Skeletal muscle cell (primary cell): ENCODE measurements around the gene ADCY4.
"Not testable (repeated sequence)": the region's sequence is repeated elsewhere in the genome, so short reads cannot be mapped to it uniquely, and the experiment has no call there.

Experiments used
- DNase-seq: peaks from one replicate; pipeline ENCODE4 v3.0.0-alpha.2; 2010; ENCODE audit warnings: low read depth
- H3K4me3 ChIP-seq: 2 replicates; pipeline ENCODE4 v1.5.1; 2011; ENCODE audit warnings: low read depth, mild to moderate bottlenecking, control low read depth, low read length, moderate library complexity

The ADCY4 gene

GRCh38 chr14:24342889-24343288, 8.0 kb upstream of the ADCY4 start:
- DNase-seq: no peak

GRCh38 chr14:24340606-24341005, 5.7 kb upstream of the ADCY4 start:
- DNase-seq: no peak

More at GRCh38 chr14:24342889-24343288, 8.0 kb upstream of the ADCY4 start:
- no peak overlapping the region for H3K4me3 ChIP-seq

GRCh38 chr14:24339284-24340151, 4.6 kb upstream of the ADCY4 start, which contains the start of gene RIPK3:
RIPK3 (minus strand) TSS chr14:24339991; CDS start chr14:24339826, 165 bp downstream.
- H3K4me3 ChIP-seq: peak within 1 kb of the TSS; percentile 12
- DNase-seq: no peak

More at GRCh38 chr14:24340606-24341005, 5.7 kb upstream of the ADCY4 start:
- no peak overlapping the region for H3K4me3 ChIP-seq

GRCh38 chr14:24338843-24339242, 4.0 kb upstream of the ADCY4 start:
- no peak overlapping the region for H3K4me3 ChIP-seq
- no peak for DNase-seq

- DNase-seq: no peak
- H3K4me3 ChIP-seq: no peak overlapping the region
Measured at GRCh38 chr14:24337824-24338175, 2.9 kb upstream of the ADCY4 start.

- no peak for DNase-seq
- no peak overlapping the region for H3K4me3 ChIP-seq
Measured at GRCh38 chr14:24337144-24337823, 2.4 kb upstream of the ADCY4 start.

- no peak overlapping the region for H3K4me3 ChIP-seq
- no peak for DNase-seq
Measured at GRCh38 chr14:24335461-24336171, 745 bp upstream of the ADCY4 start.

GRCh38 chr14:24332268-24332993, 2.4 kb downstream of the ADCY4 start:
- peak overlapping the region; percentile 33 for H3K4me3 ChIP-seq

GRCh38 chr14:24331731-24332267, 3.1 kb downstream of the ADCY4 start:
- no peak overlapping the region for H3K4me3 ChIP-seq
- no peak for DNase-seq

More at GRCh38 chr14:24332268-24332993, 2.4 kb downstream of the ADCY4 start:
- no peak for DNase-seq

GRCh38 chr14:24330973-24331674, 3.7 kb downstream of the ADCY4 start:
- no peak for DNase-seq
- H3K4me3 ChIP-seq: no peak overlapping the region

- DNase-seq: no peak
- H3K4me3 ChIP-seq: no peak overlapping the region
Measured at GRCh38 chr14:24329736-24330135, 5.1 kb downstream of the ADCY4 start.

GRCh38 chr14:24329073-24329663, 5.7 kb downstream of the ADCY4 start:
- no peak overlapping the region for H3K4me3 ChIP-seq
- no peak for DNase-seq

- not testable (repeated sequence) for H3K4me3 ChIP-seq, DNase-seq
Measured at GRCh38 chr14:24327914-24328313, 7.0 kb downstream of the ADCY4 start.

GRCh38 chr14:24327303-24327702, 7.6 kb downstream of the ADCY4 start:
- no peak for DNase-seq
- H3K4me3 ChIP-seq: no peak overlapping the region

GRCh38 chr14:24325963-24326362, 8.9 kb downstream of the ADCY4 start:
- no peak for DNase-seq
- H3K4me3 ChIP-seq: no peak overlapping the region

GRCh38 chr14:24325041-24325530, 9.8 kb downstream of the ADCY4 start:
- H3K4me3 ChIP-seq: no peak overlapping the region
- DNase-seq: no peak

- no peak overlapping the region for H3K4me3 ChIP-seq
- no peak for DNase-seq
Measured at GRCh38 chr14:24324024-24324423, 10.8 kb downstream of the ADCY4 start.

GRCh38 chr14:24323341-24323740, 11.5 kb downstream of the ADCY4 start:
- H3K4me3 ChIP-seq: no peak overlapping the region
- DNase-seq: no peak
